Loucy (cell line): ENCODE results near the gene ITGAL.
"Not testable (repeated sequence)": the region's sequence is repeated elsewhere in the genome, so short reads cannot be mapped to it uniquely, and the experiment has no call there.

Experiments
- H2AFZ ChIP-seq: fragments of 200-600 bp; sonication (generic); 2 replicates; pipeline ENCODE4 v1.6.0; 2016; ENCODE audit warnings: antibody characterized with exemption, mild to moderate bottlenecking, low read length, moderate library complexity
- H3F3A ChIP-seq: fragments of 200-600 bp; 2 replicates; pipeline ENCODE4 v1.6.0; 2016; ENCODE audit warnings: antibody characterized with exemption, low read depth, mild to moderate bottlenecking
- H3K27me3 ChIP-seq: fragments of 200-600 bp; sonication (generic); 2 replicates; pipeline ENCODE4 v1.6.1; 2014; ENCODE audit warnings: low read length, mild to moderate bottlenecking; ENCODE audit not compliant: insufficient read depth, poor library complexity, severe bottlenecking
- H3K36me3 ChIP-seq: fragments of 200-600 bp; sonication (generic); 2 replicates; pipeline ENCODE4 v1.6.1; 2016; ENCODE audit warnings: low read length; ENCODE audit not compliant: insufficient read depth
- H3K4me1 ChIP-seq: fragments of 200-600 bp; sonication (generic); 2 replicates; pipeline ENCODE4 v1.5.1; 2014; ENCODE audit warnings: low read length, mild to moderate bottlenecking; ENCODE audit not compliant: insufficient read depth, poor library complexity, severe bottlenecking
- H3K4me2 ChIP-seq: fragments of 200-600 bp; sonication (generic); 2 replicates; pipeline ENCODE4 v1.6.0; 2014; ENCODE audit warnings: antibody characterized with exemption, low read length, low read depth, mild to moderate bottlenecking; ENCODE audit not compliant: poor library complexity, severe bottlenecking
- H3K4me3 ChIP-seq: fragments of 200-600 bp; sonication (generic); 2 replicates; pipeline ENCODE4 v1.5.1; 2014; ENCODE audit warnings: low read length, mild to moderate bottlenecking, mixed read lengths; ENCODE audit not compliant: poor library complexity, severe bottlenecking
- H3K79me2 ChIP-seq: fragments of 200-600 bp; sonication (generic); 2 replicates; pipeline ENCODE4 v1.6.1; 2014; ENCODE audit warnings: low read length; ENCODE audit not compliant: insufficient read depth
- H3K9ac ChIP-seq: fragments of 200-600 bp; sonication (generic); 2 replicates; pipeline ENCODE4 v1.6.0; 2014; ENCODE audit warnings: mild to moderate bottlenecking, low read depth, low read length, moderate library complexity; ENCODE audit not compliant: poor library complexity, severe bottlenecking
- H3K9me2 ChIP-seq: fragments of 200-600 bp; sonication (generic); replicated peaks from 2 replicates; pipeline ENCODE4 v1.6.1; 2016; ENCODE audit warnings: low read depth, low read length, mixed read lengths
- H3K9me3 ChIP-seq: fragments of 200-600 bp; sonication (generic); 2 replicates; pipeline ENCODE4 v1.6.1; 2014; ENCODE audit warnings: mild to moderate bottlenecking, antibody characterized with exemption, low read length, low read depth; ENCODE audit not compliant: insufficient read depth
- H4K20me1 ChIP-seq: fragments of 200-600 bp; sonication (generic); 2 replicates; pipeline ENCODE4 v1.6.0; 2014; ENCODE audit warnings: antibody characterized with exemption, low read length, mild to moderate bottlenecking; ENCODE audit not compliant: insufficient read depth, poor library complexity, severe bottlenecking
- EZH2phosphoT487 ChIP-seq: fragments of 200-600 bp; IDR thresholded peaks from 2 replicates; pipeline ENCODE4 v1.6.1; 2018; ENCODE audit warnings: antibody characterized with exemption, mild to moderate bottlenecking, moderate library complexity, borderline replicate concordance
- TF ChIP-seq, protein P1 (sequence below): fragments of 200-600 bp; sonication (generic); conservative IDR thresholded peaks from 2 replicates; pipeline ENCODE4 v1.5.1; 2014; ENCODE audit warnings: mild to moderate bottlenecking, antibody characterized with exemption, low read length

The ITGAL gene

DNA sequence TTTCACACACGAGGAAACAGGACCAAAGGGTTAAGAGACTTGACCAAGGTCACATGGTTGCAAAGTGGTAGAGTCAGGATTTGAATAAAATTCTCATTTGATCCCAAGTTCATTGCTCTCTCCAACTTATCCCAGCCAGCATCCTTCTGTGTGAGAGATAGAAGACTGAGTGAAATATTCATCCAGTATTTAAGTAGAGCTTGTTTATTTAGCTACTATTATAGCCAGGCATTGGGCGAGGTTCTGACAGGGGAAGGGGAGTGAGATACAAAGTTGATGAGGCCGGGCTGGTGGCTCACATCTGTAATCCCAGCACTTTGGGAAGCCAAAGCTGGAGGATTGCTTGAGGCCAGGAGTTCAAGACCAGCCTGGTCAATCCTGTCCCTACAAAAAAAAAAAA, 4.4 kb downstream of the ITGAL start:
- Histone ChIP-seq H3K36me3 (no peaks in the 10 kb centered on the region), H4K20me1 (no peaks in the 10 kb centered on the region), H3K9me3 (no peaks in the 10 kb centered on the region), H3K27me3 (no peaks in the 10 kb centered on the region), H3K4me1 (peaks cover 26% of the 10 kb centered on the region), H2AFZ (no peak overlapping the region), H3K9ac (no peak overlapping the region), H3K4me3 (no peak overlapping the region), H3K9me2 (no peaks in the 10 kb centered on the region), H3F3A (no peaks in the 10 kb centered on the region), H3K4me2 (no peak overlapping the region), H3K79me2 (peaks cover 30% of the 10 kb centered on the region)
- TF ChIP-seq EZH2phosphoT487 = no peak
- TF ChIP-seq, protein P1, sequence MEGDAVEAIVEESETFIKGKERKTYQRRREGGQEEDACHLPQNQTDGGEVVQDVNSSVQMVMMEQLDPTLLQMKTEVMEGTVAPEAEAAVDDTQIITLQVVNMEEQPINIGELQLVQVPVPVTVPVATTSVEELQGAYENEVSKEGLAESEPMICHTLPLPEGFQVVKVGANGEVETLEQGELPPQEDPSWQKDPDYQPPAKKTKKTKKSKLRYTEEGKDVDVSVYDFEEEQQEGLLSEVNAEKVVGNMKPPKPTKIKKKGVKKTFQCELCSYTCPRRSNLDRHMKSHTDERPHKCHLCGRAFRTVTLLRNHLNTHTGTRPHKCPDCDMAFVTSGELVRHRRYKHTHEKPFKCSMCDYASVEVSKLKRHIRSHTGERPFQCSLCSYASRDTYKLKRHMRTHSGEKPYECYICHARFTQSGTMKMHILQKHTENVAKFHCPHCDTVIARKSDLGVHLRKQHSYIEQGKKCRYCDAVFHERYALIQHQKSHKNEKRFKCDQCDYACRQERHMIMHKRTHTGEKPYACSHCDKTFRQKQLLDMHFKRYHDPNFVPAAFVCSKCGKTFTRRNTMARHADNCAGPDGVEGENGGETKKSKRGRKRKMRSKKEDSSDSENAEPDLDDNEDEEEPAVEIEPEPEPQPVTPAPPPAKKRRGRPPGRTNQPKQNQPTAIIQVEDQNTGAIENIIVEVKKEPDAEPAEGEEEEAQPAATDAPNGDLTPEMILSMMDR = no peak

DNA sequence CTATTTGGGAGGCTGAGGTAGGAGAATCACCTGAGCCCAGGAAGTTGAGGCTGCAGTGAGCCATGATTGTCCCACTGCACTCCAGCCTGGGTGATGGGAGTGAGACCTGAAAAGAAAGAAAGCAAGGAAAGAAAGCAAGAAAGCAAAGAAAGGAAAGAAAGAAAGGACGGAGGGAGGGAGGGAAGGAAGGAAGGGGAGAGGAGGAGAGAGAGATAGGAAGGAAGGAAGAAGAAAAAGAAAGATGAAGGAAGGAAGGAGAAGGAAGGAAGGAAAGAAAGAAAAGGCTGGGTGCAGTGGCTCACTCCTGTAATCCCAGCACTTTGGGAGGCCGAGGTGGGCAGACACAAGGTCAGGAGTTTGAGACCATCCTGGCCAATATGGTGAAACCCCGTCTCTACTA, 5.2 kb downstream of the ITGAL start:
- H4K20me1 ChIP-seq, H3K9me3 ChIP-seq, H3K27me3 ChIP-seq, H3K4me3 ChIP-seq, H3K9ac ChIP-seq, H2AFZ ChIP-seq, H3K4me2 ChIP-seq, H3K9me2 ChIP-seq, H3F3A ChIP-seq, H3K36me3 ChIP-seq: not testable (repeated sequence)
- H3K79me2 ChIP-seq = peaks cover 28% of the 10 kb centered on the region
- peaks cover 19% of the 10 kb centered on the region for H3K4me1 ChIP-seq

DNA sequence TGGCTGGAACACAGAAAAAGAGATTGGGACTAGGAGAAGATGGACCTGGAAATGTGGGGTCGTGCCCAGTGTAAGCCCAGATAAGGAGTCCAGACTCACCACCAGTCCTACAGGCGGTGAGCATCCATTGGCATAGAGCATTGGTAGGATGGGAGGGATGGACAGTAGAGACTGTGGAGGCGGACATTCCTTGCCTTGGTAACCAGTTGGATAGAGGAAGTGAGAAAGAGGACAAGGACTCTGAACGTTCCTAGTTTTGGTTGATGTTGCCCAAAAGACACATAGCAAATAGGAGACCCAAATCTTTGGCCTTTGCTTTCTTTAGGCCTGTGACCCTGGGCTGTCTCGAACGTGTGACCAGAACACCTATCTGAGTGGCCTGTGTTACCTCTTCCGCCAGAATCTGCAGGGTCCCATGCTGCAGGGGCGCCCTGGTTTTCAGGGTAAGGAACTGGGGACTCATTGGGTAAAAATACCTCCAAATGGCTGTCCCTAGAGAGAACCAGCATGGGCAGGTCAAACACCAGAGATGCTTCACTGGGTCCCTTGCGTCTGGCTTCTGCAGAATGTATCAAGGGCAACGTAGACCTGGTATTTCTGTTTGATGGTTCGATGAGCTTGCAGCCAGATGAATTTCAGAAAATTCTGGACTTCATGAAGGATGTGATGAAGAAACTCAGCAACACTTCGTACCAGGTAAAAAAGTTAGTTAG, 6.4 kb downstream of the ITGAL start:
- H2AFZ ChIP-seq = no peak overlapping the region
- H3K4me3 ChIP-seq = no peak overlapping the region
- H3K9ac ChIP-seq = no peak overlapping the region
- no peaks in the 10 kb centered on the region for H4K20me1 ChIP-seq
- H3K36me3 ChIP-seq = no peaks in the 10 kb centered on the region
- H3K27me3 ChIP-seq = no peaks in the 10 kb centered on the region
- H3K4me1 ChIP-seq = peaks cover 8% of the 10 kb centered on the region
- no peaks in the 10 kb centered on the region for H3K9me2 ChIP-seq
- H3K9me3 ChIP-seq = no peaks in the 10 kb centered on the region
- no peaks in the 10 kb centered on the region for H3F3A ChIP-seq
- H3K4me2 ChIP-seq = no peak overlapping the region
- peaks cover 16% of the 10 kb centered on the region for H3K79me2 ChIP-seq
- no peak for TF ChIP-seq EZH2phosphoT487
- TF ChIP-seq, protein P1 = no peak

DNA sequence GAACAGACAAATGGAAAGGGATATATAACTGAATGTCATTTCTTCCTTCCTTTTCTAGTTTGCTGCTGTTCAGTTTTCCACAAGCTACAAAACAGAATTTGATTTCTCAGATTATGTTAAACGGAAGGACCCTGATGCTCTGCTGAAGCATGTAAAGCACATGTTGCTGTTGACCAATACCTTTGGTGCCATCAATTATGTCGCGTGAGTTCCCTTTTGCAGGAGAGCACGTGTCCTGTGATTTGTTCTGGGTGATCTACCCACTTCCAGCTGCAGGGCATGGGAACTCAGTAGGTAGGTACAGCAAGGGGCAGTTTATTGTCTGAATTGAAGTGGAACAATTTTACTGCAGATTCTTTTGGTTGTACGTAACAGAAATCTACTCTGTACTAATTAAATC, 8.8 kb downstream of the ITGAL start:
- Histone ChIP-seq H3K9me3 (no peaks in the 10 kb centered on the region), H3K27me3 (no peaks in the 10 kb centered on the region), H3K4me2 (no peak overlapping the region), H3K79me2 (no peaks in the 10 kb centered on the region), H3K4me3 (no peak overlapping the region), H2AFZ (no peak overlapping the region), H3K9ac (no peak overlapping the region), H3K9me2 (no peaks in the 10 kb centered on the region), H4K20me1 (no peaks in the 10 kb centered on the region), H3K4me1 (peaks cover 4% of the 10 kb centered on the region), H3K36me3 (no peaks in the 10 kb centered on the region), H3F3A (no peaks in the 10 kb centered on the region)
- no peak for TF ChIP-seq EZH2phosphoT487
- TF ChIP-seq, protein P1 = no peak
